Stimulated activated CD8-positive, alpha-beta memory T cell treated with anti-CD3 and anti-CD28 coated beads, Interleukin-4, amount 100 ng/mL, for 48 hours (primary cell): ENCODE results near the gene TBC1D22A.

ENCODE experiments used
- DNase-seq: peaks from one replicate; pipeline ENCODE4 v3.0.0-alpha.2; 2020

Gene TBC1D22A

GRCh38 chr22:47021371-47022074, 259.1 kb downstream of the TBC1D22A start:
- no peak for DNase-seq

- no peak for DNase-seq
Observed at GRCh38 chr22:47022075-47022473, 259.6 kb downstream of the TBC1D22A start.

- DNase-seq: no peak
Observed at GRCh38 chr22:47022475-47022874, 260.0 kb downstream of the TBC1D22A start.

GRCh38 chr22:47023871-47024270, 261.4 kb downstream of the TBC1D22A start:
- DNase-seq: no peak

GRCh38 chr22:47027766-47028165, 265.3 kb downstream of the TBC1D22A start:
- no peak for DNase-seq

GRCh38 chr22:47029244-47030074, 267.0 kb downstream of the TBC1D22A start:
- DNase-seq: no peak

GRCh38 chr22:47030143-47030661, 267.8 kb downstream of the TBC1D22A start:
- no peak for DNase-seq

GRCh38 chr22:47030881-47031627, 268.6 kb downstream of the TBC1D22A start:
- DNase-seq: no peak

GRCh38 chr22:47031628-47031915, 269.1 kb downstream of the TBC1D22A start:
- DNase-seq: no peak

- no peak for DNase-seq
Observed at GRCh38 chr22:47032091-47032943, 269.9 kb downstream of the TBC1D22A start.

GRCh38 chr22:47032956-47033647, 270.7 kb downstream of the TBC1D22A start:
- DNase-seq: no peak

GRCh38 chr22:47033648-47034000, 271.2 kb downstream of the TBC1D22A start:
- DNase-seq: no peak

- no peak for DNase-seq
Observed at GRCh38 chr22:47034076-47034808, 271.8 kb downstream of the TBC1D22A start.

- DNase-seq: no peak
Observed at GRCh38 chr22:47034905-47035419, 272.5 kb downstream of the TBC1D22A start.

- no peak for DNase-seq
Observed at GRCh38 chr22:47035425-47035881, 273.0 kb downstream of the TBC1D22A start.

GRCh38 chr22:47036352-47036751, 273.9 kb downstream of the TBC1D22A start:
- no peak for DNase-seq

- DNase-seq: no peak
Observed at GRCh38 chr22:47036936-47037485, 274.6 kb downstream of the TBC1D22A start.

- no peak for DNase-seq
Observed at GRCh38 chr22:47038206-47038835, 275.9 kb downstream of the TBC1D22A start.

- DNase-seq: no peak
Observed at GRCh38 chr22:47039356-47039755, 276.9 kb downstream of the TBC1D22A start.
